Glutamatergic neuron (in vitro differentiated cells): Measurements from ENCODE around the gene DEFB116. TPM values are rescaled to one million over a fixed set of nuclear protein-coding genes. Genes with fewer than 3 reads are reported as not detected.
"Not testable (repeated sequence)": the region's sequence is repeated elsewhere in the genome, so short reads cannot be mapped to it uniquely, and the experiment has no call there.

Experiments
- DNase-seq: peaks from one replicate; pipeline ENCODE4 v3.0.0; 2022
- H3K27ac Mint-ChIP-seq: one replicate; pipeline ENCODE4 v1.8.0; 2020; ENCODE audit warnings: mild to moderate bottlenecking, mixed read lengths, inconsistent platforms; ENCODE audit not compliant: unreplicated experiment
- H3K27me3 Mint-ChIP-seq: one replicate; pipeline ENCODE4 v1.8.0; 2020; ENCODE audit warnings: mild to moderate bottlenecking, moderate library complexity, mixed read lengths, inconsistent platforms; ENCODE audit not compliant: unreplicated experiment
- H3K36me3 Mint-ChIP-seq: one replicate; pipeline ENCODE4 v1.8.0; 2020; ENCODE audit warnings: mild to moderate bottlenecking, mixed read lengths, inconsistent platforms; ENCODE audit not compliant: unreplicated experiment
- H3K4me1 Mint-ChIP-seq: one replicate; pipeline ENCODE4 v1.8.0; 2020; ENCODE audit warnings: mild to moderate bottlenecking, low read depth, mixed read lengths, inconsistent platforms; ENCODE audit not compliant: unreplicated experiment
- H3K4me3 Mint-ChIP-seq: one replicate; pipeline ENCODE4 v1.8.0; 2020; ENCODE audit warnings: mild to moderate bottlenecking, mixed read lengths, inconsistent platforms; ENCODE audit not compliant: unreplicated experiment
- H3K9me3 Mint-ChIP-seq: one replicate; pipeline ENCODE4 v1.8.0; 2020; ENCODE audit warnings: mild to moderate bottlenecking, moderate library complexity, mixed read lengths, inconsistent platforms; ENCODE audit not compliant: unreplicated experiment
- CTCF ChIP-seq: fragments of 200-600 bp; sonication (generic); IDR thresholded peaks from one replicate; pipeline ENCODE4 v1.5.0; 2021; ENCODE audit not compliant: partially characterized antibody, unreplicated experiment
- long read RNA-seq: library from polyadenylated mRNA; unstranded; transcript quantifications from one replicate; pipeline ENCODE4 v2.0.0, GENCODE V29; 2020; ENCODE audit not compliant: unreplicated experiment
- total RNA-seq: library from RNA; stranded (reverse); fragmentation: NEBNext Ultra II Directional; extraction: Animal tissue kit (Norgen Biotek cat#: 25700); gene quantifications from one replicate; pipeline ENCODE4 v1.2.1, GENCODE V29; 2021; ENCODE audit not compliant: unreplicated experiment

DEFB116 gene
- not detected for total RNA-seq
- long read RNA-seq: 0 reads

GRCh38 chr20:31308535-31309162, at the start of gene DEFB116:
Gene DEFB116, minus strand, starts transcription at chr20:31308585. Its CDS starts 0 bp downstream, at chr20:31308585.
- Mint-ChIP-seq H3K4me3 (no peak within 1 kb of the TSS), H3K27ac (no peak within 1 kb of the TSS), H3K27me3 (peaks cover 6% of the 10 kb centered on the region), H3K36me3 (no peaks in the 10 kb centered on the region), H3K9me3 (peaks cover 10% of the 10 kb centered on the region), H3K4me1 (no peaks in the 10 kb centered on the region)
- no peak for TF ChIP-seq CTCF
- DNase-seq: no peak

GRCh38 chr20:31355981-31356380, 47.6 kb upstream of the DEFB116 start:
- no peak overlapping the region for H3K4me3 Mint-ChIP-seq
- no peak for DNase-seq
- H3K9me3 Mint-ChIP-seq: peaks cover 4% of the 10 kb centered on the region
- no peak overlapping the region for H3K27ac Mint-ChIP-seq
- H3K27me3 Mint-ChIP-seq: no peaks in the 10 kb centered on the region
- H3K4me1 Mint-ChIP-seq: no peaks in the 10 kb centered on the region
- no peak for TF ChIP-seq CTCF
- no peaks in the 10 kb centered on the region for H3K36me3 Mint-ChIP-seq

- Mint-ChIP-seq H3K27me3 (no peaks in the 10 kb centered on the region), H3K4me1 (no peaks in the 10 kb centered on the region), H3K36me3 (no peaks in the 10 kb centered on the region), H3K9me3 (peaks cover 7% of the 10 kb centered on the region), H3K4me3 (no peak overlapping the region), H3K27ac (no peak overlapping the region)
- no peak for DNase-seq
- no peak for TF ChIP-seq CTCF
Observed at GRCh38 chr20:31341470-31341869, 33.1 kb upstream of the DEFB116 start.

- H3K4me1 Mint-ChIP-seq: no peaks in the 10 kb centered on the region
- peaks cover 8% of the 10 kb centered on the region for H3K36me3 Mint-ChIP-seq
- H3K9me3 Mint-ChIP-seq: peaks cover 11% of the 10 kb centered on the region
- no peak overlapping the region for H3K27ac Mint-ChIP-seq
- no peak for TF ChIP-seq CTCF
- no peak for DNase-seq
- no peak overlapping the region for H3K4me3 Mint-ChIP-seq
- H3K27me3 Mint-ChIP-seq: no peaks in the 10 kb centered on the region
Observed at GRCh38 chr20:31330893-31331292, 22.5 kb upstream of the DEFB116 start.

GRCh38 chr20:31322504-31322903, 14.1 kb upstream of the DEFB116 start:
- Mint-ChIP-seq H3K9me3 (peaks cover 9% of the 10 kb centered on the region), H3K27ac (no peak overlapping the region), H3K27me3 (no peaks in the 10 kb centered on the region), H3K4me3 (no peak overlapping the region), H3K36me3 (peaks cover 3% of the 10 kb centered on the region), H3K4me1 (no peaks in the 10 kb centered on the region)
- DNase-seq: no peak
- no peak for TF ChIP-seq CTCF

- H3K9me3 Mint-ChIP-seq: peaks cover 39% of the 10 kb centered on the region
- H3K4me3 Mint-ChIP-seq, H3K27ac Mint-ChIP-seq, H3K4me1 Mint-ChIP-seq, DNase-seq: not testable (repeated sequence)
- peaks cover 48% of the 10 kb centered on the region for H3K36me3 Mint-ChIP-seq
- peaks cover 10% of the 10 kb centered on the region for H3K27me3 Mint-ChIP-seq
Observed at GRCh38 chr20:31284964-31285363, 23.4 kb downstream of the DEFB116 start.
